GM18868 (cell line): ENCODE data around the gene ZFAND6.
A peak's percentile ranks its signal among the peaks of the same experiment; 100 is the strongest.
"Not testable (repeated sequence)": the region's sequence is repeated elsewhere in the genome, so short reads cannot be mapped to it uniquely, and the experiment has no call there.

Source experiments
- ATAC-seq: cut with Tn5 transposase; IDR thresholded peaks from one replicate; pipeline ENCODE4 v1.9.1; 2021; ENCODE audit warnings: mild to moderate bottlenecking, moderate library complexity; ENCODE audit not compliant: unreplicated experiment

Gene ZFAND6

GRCh38 chr15:80095511-80095910 is 36.0 kb downstream of the ZFAND6 start:
- no peak for ATAC-seq

- no peak for ATAC-seq
These were observed 36.5 kb downstream of the ZFAND6 start for GRCh38 chr15:80095969-80096368.

DNA sequence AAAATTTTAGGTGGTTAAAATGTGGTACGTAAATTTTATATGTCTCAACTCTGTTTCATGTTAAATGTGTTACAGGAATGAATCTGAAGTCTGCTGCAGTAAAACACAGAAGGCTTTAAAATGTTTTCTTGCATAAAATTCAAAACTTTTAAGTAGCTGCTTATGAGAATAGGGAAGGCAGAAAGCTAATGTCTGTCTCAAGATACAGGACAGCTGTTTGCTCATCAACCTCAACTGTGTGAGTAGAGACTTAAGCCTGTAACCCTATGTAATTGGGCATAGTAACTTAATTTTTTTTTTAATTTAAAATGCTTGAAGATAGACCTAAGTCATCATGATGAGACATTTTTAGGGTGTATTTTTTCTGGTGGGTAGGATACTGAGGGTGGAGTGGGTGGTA is 38.9 kb downstream of the ZFAND6 start:
- ATAC-seq, result no peak

- ATAC-seq, result peak; percentile 60
These were observed 39.8 kb downstream of the ZFAND6 start for GRCh38 chr15:80099241-80099640.

DNA sequence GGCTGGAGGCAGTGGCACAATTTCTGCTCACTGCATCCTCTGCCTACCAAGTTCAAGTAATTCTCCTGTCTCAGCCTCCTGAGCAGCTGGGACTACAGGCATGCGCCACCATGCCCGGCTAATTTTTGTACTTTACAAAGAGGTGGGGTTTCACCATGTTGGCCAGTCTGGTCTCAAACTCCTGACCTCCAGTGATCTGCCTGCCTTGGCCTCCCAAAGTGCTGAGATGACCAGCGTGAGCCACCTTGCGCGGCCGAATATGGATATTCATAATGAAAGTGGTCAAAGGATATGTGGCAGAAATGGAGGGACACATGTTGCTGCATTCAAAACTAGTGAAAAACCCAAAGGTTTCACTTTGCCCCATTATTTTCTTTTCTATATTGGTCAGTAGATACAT is 40.2 kb downstream of the ZFAND6 start:
- peak; percentile 69 for ATAC-seq

GRCh38 chr15:80100247-80100646 is 40.8 kb downstream of the ZFAND6 start:
- no peak for ATAC-seq

- no peak for ATAC-seq
These were observed 45.7 kb downstream of the ZFAND6 start for GRCh38 chr15:80105193-80105592.

DNA sequence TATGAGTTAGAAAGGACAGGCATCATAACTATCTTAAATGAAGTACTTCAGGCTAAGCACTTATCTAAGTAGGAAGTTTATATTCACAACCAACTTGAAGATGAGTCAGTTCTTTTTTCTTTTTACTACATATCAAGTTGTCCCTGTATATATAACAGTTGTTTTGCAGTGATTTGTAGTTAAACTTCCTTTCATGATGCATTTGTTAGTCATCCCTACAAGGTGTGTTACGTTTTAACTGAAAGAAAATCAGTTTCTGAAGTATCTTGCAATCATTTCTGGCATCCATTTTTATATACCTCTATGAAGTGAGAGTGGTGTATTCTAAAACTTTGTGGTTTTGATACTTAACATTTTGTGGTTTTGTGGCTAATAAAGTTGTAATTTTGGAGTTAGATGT is 46.1 kb downstream of the ZFAND6 start:
- ATAC-seq, result no peak

GRCh38 chr15:80106051-80106450 is 46.6 kb downstream of the ZFAND6 start:
- ATAC-seq, result no peak

- ATAC-seq, result no peak
These were observed 47.7 kb downstream of the ZFAND6 start for GRCh38 chr15:80107204-80107603.

DNA sequence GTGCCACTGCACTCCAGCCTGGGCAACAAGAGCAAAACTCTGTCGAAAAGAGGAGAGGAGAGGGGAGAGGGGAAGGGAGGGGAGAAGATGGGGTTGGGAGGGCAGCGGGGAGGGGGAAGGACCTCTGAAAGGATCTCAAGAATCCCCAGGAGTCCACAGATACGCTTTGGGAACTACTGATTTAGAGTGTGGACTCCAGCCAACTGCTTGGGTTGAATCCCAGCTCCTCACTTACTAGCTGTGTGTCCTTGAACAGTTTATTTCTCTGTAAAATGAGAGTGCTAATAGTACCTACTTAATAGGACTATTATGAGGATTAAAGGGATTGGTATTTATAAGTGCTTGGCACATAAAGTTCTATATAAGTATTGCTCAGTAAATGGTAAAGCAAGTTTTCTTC is 48.3 kb downstream of the ZFAND6 start:
- no peak for ATAC-seq

GRCh38 chr15:80109388-80109787 is 49.9 kb downstream of the ZFAND6 start:
- ATAC-seq, result no peak

- ATAC-seq, result no peak
These were observed 51.4 kb downstream of the ZFAND6 start for GRCh38 chr15:80110920-80111319.

DNA sequence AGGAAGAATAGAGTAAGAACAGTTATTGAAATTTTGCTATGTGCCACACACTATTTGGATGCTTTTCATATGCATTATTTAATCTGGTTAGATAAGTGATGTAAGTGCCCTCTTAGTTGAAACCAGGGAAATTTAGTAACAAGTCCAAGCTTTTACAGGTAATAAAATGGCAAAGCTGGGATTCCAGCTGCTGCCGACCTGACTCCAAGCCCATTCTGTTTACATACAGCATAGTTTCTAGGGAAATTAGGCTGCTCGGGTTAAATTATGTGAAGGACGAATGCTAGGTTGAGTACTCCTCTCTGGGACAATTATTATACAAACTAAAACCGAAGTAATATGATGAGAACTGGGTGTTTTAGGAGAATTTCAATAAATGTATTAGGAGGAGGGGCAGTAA is 54.6 kb downstream of the ZFAND6 start:
- ATAC-seq, result no peak

- no peak for ATAC-seq
These were observed 55.5 kb downstream of the ZFAND6 start for GRCh38 chr15:80115021-80115420.

GRCh38 chr15:80118956-80119355 is 59.5 kb downstream of the ZFAND6 start:
- no peak for ATAC-seq

- no peak for ATAC-seq
These were observed 61.2 kb downstream of the ZFAND6 start for GRCh38 chr15:80120636-80121035.

- no peak for ATAC-seq
These were observed 62.1 kb downstream of the ZFAND6 start for GRCh38 chr15:80121546-80121945.

DNA sequence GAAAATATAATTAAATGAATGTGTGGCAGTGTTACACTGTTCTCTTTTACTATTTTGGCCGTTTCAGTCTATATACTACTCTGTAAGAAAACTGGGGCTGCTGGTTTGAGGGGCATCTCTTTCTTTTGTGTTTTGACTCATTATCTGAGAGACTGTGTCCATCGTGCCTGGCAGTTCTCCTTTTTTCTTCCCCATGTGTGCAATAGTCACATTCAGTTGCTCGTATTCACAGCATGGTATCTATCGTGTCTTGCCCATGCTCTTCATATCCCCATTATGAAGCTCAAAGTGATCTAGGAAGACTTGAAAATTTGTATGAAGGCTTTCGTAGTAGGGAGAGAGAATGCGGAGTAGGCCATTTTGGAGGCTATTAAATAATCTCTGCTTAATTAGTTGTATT is 63.6 kb downstream of the ZFAND6 start:
- ATAC-seq, result no peak

DNA sequence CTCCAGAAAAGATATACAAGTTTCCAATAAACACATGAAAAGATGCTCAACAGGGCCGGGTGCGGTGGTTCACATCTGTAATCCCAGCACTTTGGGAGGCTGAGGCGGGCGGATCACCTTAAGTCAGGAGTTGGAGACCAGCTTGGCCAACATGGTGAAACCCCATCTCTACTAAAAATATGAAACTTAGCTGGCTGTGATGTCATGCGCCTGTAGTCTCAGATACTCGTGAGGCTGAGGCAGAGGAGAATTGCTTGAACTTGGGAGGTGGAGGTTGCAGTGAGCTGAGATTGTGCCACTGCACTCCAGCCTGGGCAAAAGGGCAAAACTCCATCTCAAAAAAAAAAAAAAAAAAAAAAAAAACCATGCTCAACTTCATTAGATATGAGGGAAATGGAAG is 67.8 kb downstream of the ZFAND6 start:
- ATAC-seq, result not testable (repeated sequence)

DNA sequence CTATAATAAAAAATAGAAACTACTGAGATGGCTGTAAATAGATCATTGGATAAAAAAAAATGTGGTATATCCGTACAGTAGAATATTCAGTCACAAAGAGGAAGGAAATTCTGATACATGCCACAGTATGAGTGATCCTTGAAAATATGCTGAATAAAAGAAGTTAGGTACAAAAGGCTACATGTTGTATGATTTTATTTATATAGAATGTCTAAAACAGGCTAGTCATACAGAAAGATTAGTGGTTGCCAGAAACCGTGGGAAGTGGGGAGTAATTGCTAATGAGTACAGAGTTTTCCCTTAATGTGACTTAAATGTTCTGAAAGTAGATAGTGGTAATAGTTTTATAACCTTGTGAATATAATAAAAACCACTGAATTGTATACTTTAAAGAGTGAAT is 68.4 kb downstream of the ZFAND6 start:
- ATAC-seq, result no peak

DNA sequence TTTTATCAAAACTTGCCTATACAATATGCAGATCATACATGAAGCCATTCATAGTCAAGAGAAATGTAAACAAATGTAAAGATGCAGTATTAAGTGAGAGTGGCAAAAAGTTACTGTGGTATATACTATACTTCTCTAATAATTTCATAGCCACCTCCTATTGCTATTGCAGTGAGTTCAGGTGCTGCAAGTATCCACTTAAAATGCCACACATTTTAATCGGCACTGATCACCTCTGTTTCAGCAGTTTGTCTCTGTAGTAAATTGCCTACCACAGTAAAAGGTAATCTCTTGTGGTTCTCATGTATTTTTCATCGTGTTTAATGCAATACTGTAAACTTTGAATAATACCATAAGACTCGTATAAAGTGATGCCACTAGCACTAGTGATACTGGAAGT is 72.9 kb downstream of the ZFAND6 start:
- no peak for ATAC-seq

- no peak for ATAC-seq
These were observed 77.4 kb downstream of the ZFAND6 start for GRCh38 chr15:80136854-80137253.

- ATAC-seq, result no peak
These were observed 79.5 kb downstream of the ZFAND6 start for GRCh38 chr15:80138961-80139360.
